ENCODE data around the gene GNG13.
A peak's percentile ranks its signal among the peaks of the same experiment; 100 is the strongest.

The GNG13 gene

DNA sequence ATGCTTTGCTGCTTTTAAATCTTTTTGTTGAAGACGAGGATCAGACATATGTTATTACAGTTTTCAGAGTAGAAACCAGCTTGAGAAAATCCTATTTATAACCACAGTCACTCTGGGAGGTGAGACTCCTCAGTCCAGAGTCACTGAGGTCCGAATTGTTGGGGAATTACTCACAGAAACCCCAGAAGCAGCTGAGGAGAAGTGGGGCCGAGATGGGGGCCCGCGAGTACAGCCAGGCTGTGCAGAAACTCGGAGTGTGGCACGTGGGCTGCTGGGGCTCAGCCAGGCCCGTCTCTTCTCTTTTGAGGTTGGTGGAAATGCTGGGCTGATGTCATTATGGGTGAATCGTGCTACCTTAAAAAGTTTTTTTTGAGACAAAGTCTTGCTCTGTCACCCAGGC is 14.4 kb upstream of the GNG13 start:
- Histone ChIP-seq H3K4me3 (replicated peaks; ENCODE audit: insufficient read depth, low read length) (no peak overlapping the region), H3K27ac (replicated peaks) (no peak overlapping the region), H3K27me3 (ENCODE audit: insufficient read depth, poor library complexity, severe bottlenecking) (peaks cover 20% of the 10 kb centered on the region)
- TF ChIP-seq SPI1 (IDR thresholded peaks at IDR 0.05; ENCODE audit: borderline replicate concordance, low read depth) (no peak), GABPA (IDR thresholded peaks at IDR 0.05; ENCODE audit: low read depth) (no peak), POLR2AphosphoS5 (IDR thresholded peaks at IDR 0.05; ENCODE audit: low read depth) (no peak)
- TF ChIP-seq, protein P1, sequence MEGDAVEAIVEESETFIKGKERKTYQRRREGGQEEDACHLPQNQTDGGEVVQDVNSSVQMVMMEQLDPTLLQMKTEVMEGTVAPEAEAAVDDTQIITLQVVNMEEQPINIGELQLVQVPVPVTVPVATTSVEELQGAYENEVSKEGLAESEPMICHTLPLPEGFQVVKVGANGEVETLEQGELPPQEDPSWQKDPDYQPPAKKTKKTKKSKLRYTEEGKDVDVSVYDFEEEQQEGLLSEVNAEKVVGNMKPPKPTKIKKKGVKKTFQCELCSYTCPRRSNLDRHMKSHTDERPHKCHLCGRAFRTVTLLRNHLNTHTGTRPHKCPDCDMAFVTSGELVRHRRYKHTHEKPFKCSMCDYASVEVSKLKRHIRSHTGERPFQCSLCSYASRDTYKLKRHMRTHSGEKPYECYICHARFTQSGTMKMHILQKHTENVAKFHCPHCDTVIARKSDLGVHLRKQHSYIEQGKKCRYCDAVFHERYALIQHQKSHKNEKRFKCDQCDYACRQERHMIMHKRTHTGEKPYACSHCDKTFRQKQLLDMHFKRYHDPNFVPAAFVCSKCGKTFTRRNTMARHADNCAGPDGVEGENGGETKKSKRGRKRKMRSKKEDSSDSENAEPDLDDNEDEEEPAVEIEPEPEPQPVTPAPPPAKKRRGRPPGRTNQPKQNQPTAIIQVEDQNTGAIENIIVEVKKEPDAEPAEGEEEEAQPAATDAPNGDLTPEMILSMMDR (IDR thresholded peaks at IDR 0.05; ENCODE audit: insufficient read depth, low read length), result no peak
- TF ChIP-seq, protein P2, sequence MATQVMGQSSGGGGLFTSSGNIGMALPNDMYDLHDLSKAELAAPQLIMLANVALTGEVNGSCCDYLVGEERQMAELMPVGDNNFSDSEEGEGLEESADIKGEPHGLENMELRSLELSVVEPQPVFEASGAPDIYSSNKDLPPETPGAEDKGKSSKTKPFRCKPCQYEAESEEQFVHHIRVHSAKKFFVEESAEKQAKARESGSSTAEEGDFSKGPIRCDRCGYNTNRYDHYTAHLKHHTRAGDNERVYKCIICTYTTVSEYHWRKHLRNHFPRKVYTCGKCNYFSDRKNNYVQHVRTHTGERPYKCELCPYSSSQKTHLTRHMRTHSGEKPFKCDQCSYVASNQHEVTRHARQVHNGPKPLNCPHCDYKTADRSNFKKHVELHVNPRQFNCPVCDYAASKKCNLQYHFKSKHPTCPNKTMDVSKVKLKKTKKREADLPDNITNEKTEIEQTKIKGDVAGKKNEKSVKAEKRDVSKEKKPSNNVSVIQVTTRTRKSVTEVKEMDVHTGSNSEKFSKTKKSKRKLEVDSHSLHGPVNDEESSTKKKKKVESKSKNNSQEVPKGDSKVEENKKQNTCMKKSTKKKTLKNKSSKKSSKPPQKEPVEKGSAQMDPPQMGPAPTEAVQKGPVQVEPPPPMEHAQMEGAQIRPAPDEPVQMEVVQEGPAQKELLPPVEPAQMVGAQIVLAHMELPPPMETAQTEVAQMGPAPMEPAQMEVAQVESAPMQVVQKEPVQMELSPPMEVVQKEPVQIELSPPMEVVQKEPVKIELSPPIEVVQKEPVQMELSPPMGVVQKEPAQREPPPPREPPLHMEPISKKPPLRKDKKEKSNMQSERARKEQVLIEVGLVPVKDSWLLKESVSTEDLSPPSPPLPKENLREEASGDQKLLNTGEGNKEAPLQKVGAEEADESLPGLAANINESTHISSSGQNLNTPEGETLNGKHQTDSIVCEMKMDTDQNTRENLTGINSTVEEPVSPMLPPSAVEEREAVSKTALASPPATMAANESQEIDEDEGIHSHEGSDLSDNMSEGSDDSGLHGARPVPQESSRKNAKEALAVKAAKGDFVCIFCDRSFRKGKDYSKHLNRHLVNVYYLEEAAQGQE (IDR thresholded peaks at IDR 0.05; ENCODE audit: insufficient replicate concordance, low read depth), result no peak
- no peak for DNase-seq (ENCODE audit: low read depth in 1 of 2, low spot score in 1 of 2)

- TF ChIP-seq, protein P1 (IDR thresholded peaks at IDR 0.05; ENCODE audit: insufficient read depth, low read length), result no peak
- TF ChIP-seq, protein P2 (IDR thresholded peaks at IDR 0.05; ENCODE audit: insufficient replicate concordance, low read depth), result no peak
- no peak for TF ChIP-seq GABPA (IDR thresholded peaks at IDR 0.05; ENCODE audit: low read depth)
- TF ChIP-seq POLR2AphosphoS5 (IDR thresholded peaks at IDR 0.05; ENCODE audit: low read depth), result no peak
- no peak for TF ChIP-seq SPI1 (IDR thresholded peaks at IDR 0.05; ENCODE audit: borderline replicate concordance, low read depth)
- DNase-seq (ENCODE audit: low read depth in 1 of 2, low spot score in 1 of 2), result no peak
- peaks cover 11% of the 10 kb centered on the region for H3K27me3 ChIP-seq (ENCODE audit: insufficient read depth, poor library complexity, severe bottlenecking)
- H3K4me3 ChIP-seq (replicated peaks; ENCODE audit: insufficient read depth, low read length), result no peak overlapping the region
- H3K27ac ChIP-seq (replicated peaks), result no peak overlapping the region
Measured at GRCh38 chr16:813916-814412, 13.4 kb upstream of the GNG13 start.

DNA sequence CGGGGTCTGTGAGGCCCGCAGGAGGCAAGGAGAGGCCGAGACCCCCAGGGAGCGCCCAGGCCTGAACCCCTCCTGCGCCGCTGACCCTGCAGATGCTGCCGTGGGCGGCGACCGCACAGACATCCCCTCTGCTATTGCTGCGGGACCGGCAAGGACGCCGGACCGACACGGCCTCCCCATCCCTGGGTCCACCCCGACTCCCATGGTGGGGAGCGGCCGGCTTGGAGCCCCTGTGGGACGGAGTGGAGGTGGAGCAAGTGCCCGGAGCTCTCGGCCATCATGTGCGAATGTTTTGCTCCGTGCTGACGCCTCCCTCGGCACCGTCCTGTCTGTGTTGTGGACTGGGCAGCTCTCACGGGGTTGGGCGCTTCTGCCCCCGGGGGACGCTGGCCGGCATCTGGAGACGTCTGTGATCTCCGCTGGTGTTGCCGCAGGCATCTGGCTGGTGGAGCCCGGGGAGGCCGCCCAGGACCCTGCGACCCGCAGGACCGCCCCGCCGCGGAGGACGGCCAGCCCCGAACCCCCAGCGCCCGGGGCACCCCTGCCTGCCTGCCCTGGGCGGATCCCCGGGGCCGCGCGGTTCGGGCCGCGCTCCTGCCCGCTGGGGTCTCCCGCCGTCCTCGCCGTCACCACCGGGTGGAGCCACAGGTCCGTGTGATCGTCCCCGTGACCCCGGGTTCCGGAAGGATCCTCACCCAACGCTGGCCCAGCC is 12.8 kb upstream of the GNG13 start:
- DNase-seq (ENCODE audit: low read depth in 1 of 2, low spot score in 1 of 2), result peak in 1 of 2 experiments; percentile 19
- no peak overlapping the region for H3K4me3 ChIP-seq (replicated peaks; ENCODE audit: insufficient read depth, low read length)

More for the DNA sequence above, 12.8 kb upstream of the GNG13 start:
- no peak for TF ChIP-seq POLR2AphosphoS5 (IDR thresholded peaks at IDR 0.05; ENCODE audit: low read depth)
- TF ChIP-seq, protein P1 (IDR thresholded peaks at IDR 0.05; ENCODE audit: insufficient read depth, low read length), result peak; percentile 17
- H3K27me3 ChIP-seq (ENCODE audit: insufficient read depth, poor library complexity, severe bottlenecking), result peaks cover 11% of the 10 kb centered on the region
- no peak overlapping the region for H3K27ac ChIP-seq (replicated peaks)

Measured in HL-60 (cell line).